GM18511 (cell line): Measurements from ENCODE around the gene VAT1.
"Not testable (repeated sequence)": the region's sequence is repeated elsewhere in the genome, so short reads cannot be mapped to it uniquely, and the experiment has no call there.

Experiments
- ATAC-seq: cut with Tn5 transposase; IDR thresholded peaks from one replicate; pipeline ENCODE4 v1.9.1; 2021; ENCODE audit warnings: mild to moderate bottlenecking, moderate library complexity; ENCODE audit not compliant: unreplicated experiment

Gene VAT1

DNA sequence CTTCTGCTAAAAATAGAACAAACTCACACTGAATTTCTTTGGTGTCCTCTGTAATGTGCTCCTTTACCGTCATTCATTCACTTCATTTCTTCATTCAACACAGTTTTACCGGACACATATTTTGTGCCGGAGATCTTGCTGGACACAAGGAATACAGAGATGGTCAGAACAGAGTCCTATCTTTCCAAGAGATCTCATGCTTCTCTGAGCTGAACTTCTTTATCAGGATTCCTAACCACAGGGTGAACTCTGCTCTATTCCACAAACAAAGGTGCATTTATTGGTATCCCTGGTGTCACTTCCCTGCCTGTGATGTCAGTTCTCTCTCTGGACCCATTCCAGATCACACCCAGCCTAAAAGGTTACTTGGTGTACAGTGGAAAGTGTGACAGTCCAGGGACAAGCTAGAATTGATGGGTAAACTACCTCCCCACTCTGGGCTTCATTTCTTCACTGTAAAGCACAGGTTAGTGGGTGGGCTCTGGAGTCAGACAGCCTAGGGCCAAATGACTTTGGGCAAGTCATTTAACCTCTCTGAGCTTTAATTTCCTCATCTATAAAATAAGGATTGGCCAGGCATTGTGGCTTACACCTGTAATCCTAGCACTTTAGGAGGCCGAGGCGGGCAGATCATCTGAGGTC is 11.4 kb downstream of the VAT1 start:
- ATAC-seq = no peak

DNA sequence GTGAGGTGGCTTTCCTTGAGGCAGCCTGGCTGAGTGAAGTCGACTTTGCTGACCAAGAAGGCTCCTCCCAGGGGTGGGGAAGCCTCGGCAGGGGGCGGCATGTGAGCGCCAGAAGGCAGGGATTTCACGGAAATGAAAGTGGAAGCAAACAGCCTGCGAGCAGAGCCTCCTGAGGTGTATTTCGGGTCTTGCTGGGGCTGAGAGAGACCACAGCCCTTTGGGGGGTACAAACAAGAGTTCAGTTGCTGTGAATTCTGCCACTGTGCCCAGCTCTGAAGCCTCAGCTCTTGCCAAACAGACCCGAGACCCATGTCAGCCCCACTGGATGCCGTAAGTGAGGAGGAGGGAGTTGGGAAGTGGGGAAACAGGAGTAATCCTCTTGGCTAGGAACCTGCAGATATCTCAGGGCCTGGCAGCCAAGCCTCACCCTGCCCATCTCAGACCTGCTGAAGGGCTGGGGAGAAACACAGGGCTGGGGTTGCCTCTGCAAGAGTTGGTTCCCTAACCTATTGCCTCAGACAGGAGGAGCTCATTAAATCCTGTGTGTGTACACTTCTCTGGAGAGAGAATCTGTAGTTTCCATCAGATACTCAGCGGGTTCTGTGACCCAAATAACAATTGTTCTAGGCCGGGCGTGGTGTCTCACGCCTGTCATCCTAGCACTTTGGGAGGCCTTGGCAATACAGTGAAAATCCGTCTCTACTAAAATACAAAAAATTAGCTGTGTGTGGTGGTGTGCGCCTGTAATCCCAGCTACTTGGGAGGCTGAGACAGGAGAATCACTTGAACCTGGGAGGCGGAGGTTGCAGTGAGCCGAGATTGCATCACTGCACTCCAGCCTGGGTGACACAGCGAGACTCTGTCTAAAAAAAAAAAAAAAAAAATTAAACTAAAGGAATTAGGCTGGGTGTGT is 15.3 kb downstream of the VAT1 start, which contains the start of gene IFI35:
TSS of gene IFI35 (plus strand) at position 146 of the 913 bp plus-strand sequence. CDS start at position 310, 164 bp downstream.
- ATAC-seq = no peak

GRCh38 chr17:43003542-43004172 is 18.5 kb downstream of the VAT1 start:
- ATAC-seq = no peak

DNA sequence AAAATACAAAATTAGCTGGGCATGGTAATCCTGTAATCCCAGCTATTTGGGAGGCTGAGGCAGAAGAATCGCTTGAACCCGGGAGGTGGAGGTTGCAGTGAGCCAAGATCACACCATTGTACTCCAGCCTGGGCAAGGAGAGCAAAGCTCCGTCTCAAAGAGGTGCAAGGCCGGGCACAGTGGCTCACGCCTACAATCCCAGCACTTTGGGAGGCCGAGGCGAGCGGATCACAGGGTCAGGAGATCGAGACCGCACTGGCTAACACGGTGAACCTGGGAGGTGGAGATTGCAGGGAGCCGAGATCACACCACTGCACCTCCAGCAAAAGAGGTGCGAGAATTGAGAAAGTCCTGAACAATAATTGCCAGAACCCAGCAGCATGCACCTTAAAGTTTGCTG is 21.3 kb downstream of the VAT1 start:
- not testable (repeated sequence) for ATAC-seq

GRCh38 chr17:42999003-42999525 is 23.1 kb downstream of the VAT1 start:
- no peak for ATAC-seq

GRCh38 chr17:42997984-42998938 is 23.9 kb downstream of the VAT1 start, which contains the start of gene RPL27:
TSS of gene RPL27 (plus strand) at chr17:42998419. CDS start at chr17:42998751, 332 bp downstream.
- peak; percentile 93 for ATAC-seq

DNA sequence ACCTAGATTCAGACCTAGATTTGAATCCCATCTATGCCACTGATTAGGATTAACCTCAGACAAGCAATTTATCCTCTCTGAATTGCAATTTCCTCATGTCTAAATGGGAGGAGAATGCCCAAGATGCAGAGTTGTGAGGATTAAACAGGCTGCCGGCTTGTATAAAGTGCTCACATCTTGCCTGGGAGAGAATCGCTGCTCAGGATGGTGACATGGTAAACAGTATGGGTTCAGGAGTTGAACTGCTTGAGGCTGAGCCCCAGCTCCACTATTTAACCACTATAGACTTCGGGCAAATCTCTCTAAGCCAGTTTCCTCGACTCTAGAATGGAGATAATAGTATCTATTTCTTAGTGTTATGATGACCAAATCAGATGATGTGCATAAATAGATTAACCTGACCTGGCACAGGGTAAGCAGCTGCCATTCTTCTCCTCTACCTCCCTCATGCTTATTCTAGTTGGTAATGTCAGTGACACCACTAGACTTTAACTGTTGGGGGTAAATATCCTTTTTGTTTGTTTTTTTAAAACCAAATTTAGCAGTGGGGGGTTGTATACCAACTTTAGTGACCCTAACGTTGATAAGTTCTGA is 24.7 kb downstream of the VAT1 start:
- no peak for ATAC-seq

- ATAC-seq = not testable (repeated sequence)
These were observed 28.3 kb downstream of the VAT1 start for GRCh38 chr17:42993913-42994312.

DNA sequence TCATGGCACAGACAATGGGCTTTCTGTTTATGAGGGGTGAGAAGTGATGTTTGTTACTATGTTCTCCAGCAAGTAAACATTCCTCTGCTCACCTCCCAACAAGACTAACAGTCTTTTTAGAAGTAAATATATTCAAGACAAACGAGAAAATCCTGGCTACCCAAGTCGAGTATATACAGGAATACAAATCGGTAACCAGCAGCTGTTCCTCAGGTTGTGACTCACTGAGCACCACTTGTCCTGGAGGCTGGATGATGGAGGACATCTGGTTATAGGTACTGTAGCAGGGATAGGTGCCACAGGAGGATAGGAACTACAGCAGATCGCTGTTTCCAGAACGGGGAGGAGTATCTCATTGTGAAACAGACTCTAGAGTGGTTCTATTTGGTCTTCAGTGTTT is 29.3 kb downstream of the VAT1 start:
- no peak for ATAC-seq

DNA sequence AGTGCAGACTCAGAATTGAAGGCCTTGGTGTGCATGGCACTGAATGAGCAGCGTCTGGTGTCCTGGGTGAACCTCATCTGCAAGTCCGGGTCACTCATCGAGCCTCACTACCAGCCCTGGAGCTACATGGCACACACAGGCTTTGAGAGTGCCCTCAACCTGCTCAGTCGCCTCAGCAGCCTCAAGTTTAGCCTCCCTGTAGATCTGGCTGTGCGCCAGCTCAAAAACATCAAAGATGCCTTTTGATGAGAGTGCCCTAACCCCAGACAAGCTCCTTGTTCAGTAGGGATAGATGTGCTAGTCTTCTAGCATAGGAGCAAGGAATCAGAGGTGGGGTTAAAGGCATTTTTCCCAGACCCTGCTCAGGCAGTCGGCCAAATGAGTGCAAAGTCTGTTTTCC is 30.7 kb downstream of the VAT1 start:
- ATAC-seq = no peak

DNA sequence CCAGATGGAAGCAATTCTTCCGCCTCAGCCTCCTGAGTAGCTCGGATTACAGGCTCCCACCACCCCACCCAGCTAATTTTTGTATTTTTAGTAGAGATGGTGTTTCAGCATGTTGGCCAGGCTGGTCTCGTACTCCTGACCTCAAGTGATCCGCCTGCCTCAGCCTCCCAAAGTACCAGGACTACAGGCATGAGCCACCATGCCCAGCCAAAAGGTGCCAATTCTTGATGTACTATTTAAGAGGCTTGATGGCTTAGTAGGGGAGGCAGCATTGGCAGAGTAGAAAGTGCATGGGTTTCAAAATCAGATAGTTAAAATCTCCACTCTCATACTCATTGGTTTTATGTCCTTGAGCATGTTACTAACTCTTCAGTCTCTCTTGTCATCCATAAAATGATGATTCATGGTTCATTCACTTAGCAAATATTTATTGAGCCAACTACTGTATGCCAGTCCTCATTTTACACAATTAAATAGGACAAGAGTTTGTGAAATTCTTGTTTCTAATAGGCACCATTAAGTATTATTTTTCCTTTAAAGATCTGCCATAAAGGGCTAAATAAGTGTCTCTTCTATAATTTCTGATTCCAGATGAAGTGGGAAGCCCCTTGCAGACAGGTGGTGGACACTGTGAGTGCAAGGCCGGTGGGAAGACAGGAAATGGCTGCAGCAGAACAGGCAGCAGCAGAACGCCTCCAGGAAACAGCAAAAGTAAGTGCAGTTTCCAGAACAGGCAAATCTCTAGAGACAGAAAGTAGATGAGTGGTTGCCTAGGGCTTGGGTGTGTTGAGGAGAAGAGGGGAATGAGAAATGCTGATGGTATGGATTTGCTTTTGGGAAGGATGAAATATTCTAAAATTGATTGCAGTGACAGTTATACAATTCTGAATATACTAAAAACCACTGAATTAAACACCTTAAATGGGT is 32.2 kb downstream of the VAT1 start:
- no peak for ATAC-seq

DNA sequence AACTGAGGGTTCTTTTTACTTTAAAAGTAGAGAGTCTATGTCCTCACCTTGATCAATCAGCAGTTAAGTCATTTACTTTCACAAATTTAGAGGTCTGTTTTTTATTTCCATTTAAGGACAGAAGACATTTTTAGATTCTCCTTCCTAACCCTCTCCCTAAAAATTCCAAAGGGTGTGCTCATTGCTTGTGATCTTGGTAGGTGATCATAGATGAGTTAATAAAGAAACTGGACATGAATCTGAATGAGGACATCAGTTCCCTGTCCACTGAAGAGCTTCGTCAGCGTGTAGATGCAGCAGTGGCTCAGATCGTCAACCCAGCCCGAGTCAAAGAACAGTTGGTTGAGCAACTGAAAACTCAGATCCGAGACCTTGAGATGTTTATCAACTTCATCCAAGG is 33.0 kb downstream of the VAT1 start:
- ATAC-seq = no peak

GRCh38 chr17:42985225-42985624 is 37.0 kb downstream of the VAT1 start:
- no peak for ATAC-seq

GRCh38 chr17:42982266-42982665 is 39.9 kb downstream of the VAT1 start:
- ATAC-seq = no peak

GRCh38 chr17:42980766-42981397 is 41.3 kb downstream of the VAT1 start:
- peak; percentile 55 for ATAC-seq

GRCh38 chr17:42980274-42980765 is 41.9 kb downstream of the VAT1 start, which contains the start of gene RUNDC1:
TSS of gene RUNDC1 (plus strand) at chr17:42980565. CDS start at chr17:42980577, 12 bp downstream.
- ATAC-seq = peak; percentile 80

- peak; percentile 42 for ATAC-seq
These were observed 42.5 kb downstream of the VAT1 start, which contains the start of gene PTGES3L for GRCh38 chr17:42979511-42980273. TSS of gene PTGES3L (minus strand) at chr17:42980080. CDS start at chr17:42980053, 27 bp downstream.
